Activated CD8-positive, alpha-beta memory T cell treated with anti-CD3 and anti-CD28 coated beads, Interleukin-2, amount 50 U/mL, for 24 hours (primary cell): ENCODE data around the gene IL12RB2.

Source experiments
- DNase-seq: peaks from one replicate; pipeline ENCODE4 v3.0.0-alpha.2; 2020; ENCODE audit errors: extremely low read depth

The IL12RB2 gene

GRCh38 chr1:67347688-67348472 is 40.2 kb downstream of the IL12RB2 start:
- DNase-seq = no peak

DNA sequence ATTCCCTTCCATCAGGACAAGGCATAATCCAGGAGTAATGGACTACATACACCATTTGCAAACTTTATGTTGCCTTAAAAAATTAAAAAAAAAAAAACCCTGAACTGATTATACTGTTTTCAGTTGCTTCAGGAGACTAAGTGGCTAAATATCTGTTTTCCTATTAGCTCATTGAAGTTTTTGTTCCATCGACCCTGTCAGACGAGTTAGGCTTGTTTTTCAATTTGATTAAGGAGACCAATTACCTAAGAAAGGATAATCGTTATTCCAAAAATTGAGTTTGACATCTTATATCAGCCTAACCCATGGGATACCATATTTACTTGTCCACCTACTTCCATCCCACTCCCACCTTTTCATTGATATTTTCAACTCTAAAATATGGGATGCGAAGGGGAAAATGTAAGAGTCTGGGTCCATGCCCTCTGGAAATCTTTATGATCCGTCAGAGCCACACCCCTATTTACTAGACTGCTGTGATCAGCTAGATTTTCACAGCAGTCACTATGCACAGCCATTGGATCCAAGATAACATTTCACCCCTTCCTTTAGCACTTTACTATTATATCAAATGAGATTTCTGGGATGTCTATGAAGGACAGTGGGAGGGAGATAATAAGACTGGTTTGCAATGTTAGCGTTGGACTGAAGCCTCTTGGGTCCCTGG is 41.0 kb downstream of the IL12RB2 start:
- no peak for DNase-seq

GRCh38 chr1:67350783-67351182 is 43.1 kb downstream of the IL12RB2 start:
- DNase-seq = no peak

GRCh38 chr1:67352211-67352610 is 44.5 kb downstream of the IL12RB2 start:
- no peak for DNase-seq

- DNase-seq = no peak
Observed at GRCh38 chr1:67355745-67356424, 48.2 kb downstream of the IL12RB2 start.

- no peak for DNase-seq
Observed at GRCh38 chr1:67359592-67359991, 51.9 kb downstream of the IL12RB2 start.

- no peak for DNase-seq
Observed at GRCh38 chr1:67361641-67362040, 54.0 kb downstream of the IL12RB2 start.

DNA sequence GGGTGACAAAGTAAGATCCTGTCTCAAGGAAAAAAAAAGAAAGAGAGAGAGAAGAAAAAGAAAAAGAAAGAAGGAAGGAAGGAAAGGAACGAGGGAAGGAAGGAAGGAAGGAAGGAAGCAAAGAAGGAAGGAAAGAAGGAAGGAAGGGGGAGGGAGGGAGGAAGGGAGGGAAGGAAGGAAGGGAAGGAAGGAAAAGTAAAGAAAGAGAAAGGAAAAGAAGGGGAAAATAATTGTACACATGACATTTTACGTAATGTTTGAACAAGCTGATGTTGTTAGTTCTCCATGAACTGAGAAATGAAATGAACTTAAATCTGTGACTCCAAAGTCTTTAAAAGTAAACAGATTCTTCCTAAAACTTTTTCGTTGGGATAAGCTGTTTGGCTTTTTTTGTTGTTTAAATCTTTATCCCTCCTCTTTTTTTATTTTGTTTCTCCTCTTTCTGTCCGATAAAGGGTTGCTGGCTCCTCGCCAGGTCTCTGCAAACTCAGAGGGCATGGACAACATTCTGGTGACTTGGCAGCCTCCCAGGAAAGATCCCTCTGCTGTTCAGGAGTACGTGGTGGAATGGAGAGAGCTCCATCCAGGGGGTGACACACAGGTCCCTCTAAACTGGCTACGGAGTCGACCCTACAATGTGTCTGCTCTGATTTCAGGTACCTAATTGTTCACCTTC is 59.8 kb downstream of the IL12RB2 start:
- DNase-seq = no peak

DNA sequence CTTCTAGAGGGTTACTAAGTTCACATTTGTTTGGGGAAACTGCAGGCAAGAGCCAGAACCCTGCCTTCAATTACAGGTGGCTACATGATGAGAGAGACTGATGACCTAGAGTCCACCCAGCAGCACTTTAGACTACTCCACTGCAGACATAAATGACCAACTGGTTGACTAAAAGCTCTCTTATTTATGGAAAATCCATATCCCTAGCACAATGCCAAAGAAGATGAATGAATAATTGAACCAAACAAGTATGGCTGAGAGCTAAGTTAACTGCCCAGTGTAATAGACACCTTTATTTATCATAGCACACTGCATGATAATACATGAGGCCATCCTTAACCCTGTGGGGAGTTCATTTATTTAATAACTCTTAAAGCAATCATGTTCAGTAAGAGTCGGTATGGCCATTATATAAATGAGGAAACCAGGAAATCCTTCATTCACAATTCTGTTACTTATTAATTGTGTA is 60.4 kb downstream of the IL12RB2 start:
- DNase-seq = no peak

GRCh38 chr1:67371043-67371442 is 63.4 kb downstream of the IL12RB2 start:
- no peak for DNase-seq

DNA sequence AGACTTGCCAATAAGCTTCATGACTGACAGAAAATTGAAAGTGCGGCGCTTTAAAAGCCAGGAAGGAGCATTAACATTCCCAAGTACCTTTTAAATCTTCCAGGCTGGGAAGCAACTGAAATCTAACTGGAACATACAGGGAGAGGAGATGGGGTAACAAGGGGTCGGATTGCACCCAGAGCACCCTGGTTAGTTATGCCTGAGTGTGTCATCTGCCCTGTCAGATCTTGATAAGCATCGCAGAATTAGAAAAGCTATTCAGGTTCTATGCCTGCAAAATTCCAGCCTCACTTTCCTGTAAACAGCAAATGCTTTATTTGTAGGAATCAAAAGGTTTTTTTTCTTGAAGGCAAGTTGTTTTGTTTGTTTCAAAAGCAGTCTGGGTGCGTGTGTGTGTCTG is 64.0 kb downstream of the IL12RB2 start:
- no peak for DNase-seq

DNA sequence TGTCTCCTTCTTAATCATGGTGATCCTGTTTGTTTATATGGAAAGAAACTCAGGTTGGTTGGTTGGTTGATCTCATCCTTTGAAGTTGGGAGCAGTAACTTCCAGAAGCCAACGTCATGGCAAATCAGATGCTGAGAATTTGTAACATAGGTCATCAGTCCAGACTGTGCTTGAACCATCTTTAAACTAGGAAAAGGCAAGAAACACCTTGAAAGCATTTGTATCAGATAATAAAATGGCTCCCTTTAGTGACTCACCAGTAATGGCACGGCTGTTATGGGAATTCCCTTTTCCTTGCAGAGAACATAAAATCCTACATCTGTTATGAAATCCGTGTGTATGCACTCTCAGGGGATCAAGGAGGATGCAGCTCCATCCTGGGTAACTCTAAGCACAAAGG is 64.5 kb downstream of the IL12RB2 start:
- no peak for DNase-seq

DNA sequence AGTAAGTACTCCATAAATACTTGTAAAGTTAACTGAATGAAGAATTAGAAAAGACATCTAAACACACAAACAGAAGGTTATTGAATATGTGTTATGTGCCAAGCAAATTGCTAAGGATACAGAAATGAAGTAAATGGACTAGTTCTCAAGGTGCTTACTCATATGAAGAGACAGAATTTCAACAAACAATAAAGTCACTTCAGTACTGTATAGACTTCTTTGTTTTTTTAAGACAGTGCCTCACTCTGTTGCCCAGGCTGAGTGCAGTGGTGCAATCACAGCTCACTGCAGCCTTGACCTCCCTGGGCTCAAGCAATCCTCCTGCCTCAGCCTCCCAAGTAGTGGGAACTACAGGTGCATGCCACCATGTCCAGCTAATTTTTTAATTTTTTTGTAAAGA is 65.2 kb downstream of the IL12RB2 start:
- DNase-seq = no peak

- no peak for DNase-seq
Observed at GRCh38 chr1:67376381-67376780, 68.7 kb downstream of the IL12RB2 start.

- DNase-seq = no peak
Observed at GRCh38 chr1:67377253-67377652, 69.6 kb downstream of the IL12RB2 start.

DNA sequence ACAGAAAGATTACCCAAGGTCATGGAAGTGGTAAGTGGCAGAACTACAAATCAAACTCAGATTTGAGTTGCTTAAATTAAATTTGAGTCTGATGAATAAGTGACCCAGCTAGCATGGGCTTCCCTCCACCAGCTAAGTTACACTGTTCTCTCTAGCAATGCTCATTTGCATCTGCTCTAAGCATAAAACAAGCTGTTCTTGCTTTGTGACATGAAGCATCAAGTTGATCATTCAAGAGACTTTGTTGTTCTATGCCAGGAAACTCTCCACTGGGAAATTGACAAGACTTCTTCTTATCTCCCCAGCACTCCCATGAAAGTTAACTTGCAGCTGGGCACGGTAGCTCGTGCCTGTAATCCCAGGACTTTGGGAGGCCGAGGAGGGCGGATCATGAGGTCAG is 73.5 kb downstream of the IL12RB2 start:
- no peak for DNase-seq

DNA sequence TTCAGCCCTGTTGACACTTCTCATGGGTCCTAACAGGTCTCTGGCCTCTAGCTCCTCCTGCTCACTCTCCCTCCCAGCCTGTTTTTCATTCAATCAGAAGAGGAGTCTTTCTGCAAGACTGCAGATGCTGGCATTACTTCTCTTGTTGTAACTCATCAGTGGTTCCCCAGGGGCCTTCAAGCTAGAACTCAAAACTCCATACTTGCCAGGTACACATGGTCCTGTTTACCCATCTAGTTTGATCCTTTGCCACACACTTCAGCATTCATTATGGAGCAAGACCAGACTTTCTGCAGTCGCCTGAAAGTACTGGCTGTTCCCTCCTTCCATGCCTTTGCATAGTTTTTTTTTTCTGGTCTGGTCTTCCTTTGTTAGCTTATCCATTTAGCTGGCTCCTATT is 74.6 kb downstream of the IL12RB2 start:
- DNase-seq = no peak

DNA sequence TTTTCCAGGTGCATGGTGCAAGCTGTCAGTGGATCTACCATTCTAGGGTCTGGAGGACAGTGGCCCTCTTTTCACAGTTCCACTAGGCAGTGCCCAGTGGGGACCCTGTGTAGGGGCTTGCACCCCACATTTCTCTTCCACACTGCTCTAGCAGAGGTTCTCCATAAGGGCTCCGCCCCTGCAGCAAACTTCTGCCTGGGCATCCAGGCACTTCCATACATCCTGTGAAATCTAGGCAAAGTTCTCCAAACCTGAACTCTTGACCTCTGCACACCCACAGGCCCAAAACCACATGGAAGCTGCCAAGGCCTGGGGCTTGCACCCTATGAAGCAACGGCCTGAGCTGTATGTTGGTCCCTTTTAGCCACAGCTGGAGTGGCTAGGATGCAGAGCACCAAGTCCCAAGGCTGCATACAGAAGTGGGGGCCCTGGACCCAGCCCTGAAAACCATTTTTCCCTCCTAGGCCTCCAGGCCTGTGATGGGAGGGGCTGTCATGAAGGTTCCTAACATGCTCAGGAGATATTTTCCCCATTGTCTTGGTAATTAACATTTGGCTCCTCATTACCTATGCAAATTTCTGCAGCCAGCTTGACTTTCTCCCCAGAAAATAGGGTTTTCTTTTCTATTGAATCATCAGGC is 76.4 kb downstream of the IL12RB2 start:
- no peak for DNase-seq

DNA sequence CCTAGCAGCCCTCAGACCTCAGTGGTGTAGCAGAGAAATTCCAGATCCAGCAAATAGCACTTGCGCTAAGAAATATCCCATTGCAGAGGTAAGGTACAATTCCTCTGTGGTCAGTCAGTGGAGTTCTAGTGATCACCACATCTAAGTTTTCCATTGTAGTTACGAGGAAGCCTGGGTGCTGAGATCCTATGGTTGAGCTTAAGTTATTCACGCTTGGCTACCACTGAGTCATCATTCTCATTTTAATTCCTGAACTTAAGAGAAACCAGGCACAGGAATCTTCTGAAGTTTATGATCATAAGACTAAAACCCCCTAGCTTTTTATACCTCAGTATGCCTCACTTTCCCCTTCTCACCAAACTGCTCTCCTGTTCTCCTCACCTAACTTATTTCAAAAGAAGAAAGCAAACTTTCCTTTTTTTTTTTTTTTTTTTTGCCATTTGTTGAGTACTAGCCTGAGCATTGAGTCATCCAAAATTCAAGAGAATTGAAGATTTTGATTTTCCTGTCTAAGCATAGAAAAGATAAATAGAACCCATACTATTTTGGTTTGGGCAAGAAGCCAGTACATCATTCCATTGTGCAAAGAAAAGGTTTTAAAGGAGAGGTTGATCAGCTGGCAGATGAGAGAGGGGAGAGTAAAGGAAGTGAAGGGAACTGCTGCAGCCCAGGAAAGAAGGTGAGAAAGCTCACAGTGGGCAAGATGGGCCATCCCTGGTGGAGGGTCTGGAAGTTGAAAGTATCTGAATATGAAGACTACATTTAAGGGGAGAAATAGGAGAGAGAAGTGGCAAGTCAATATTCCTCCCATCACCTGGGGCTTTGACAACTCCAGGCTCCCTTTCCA is 82.6 kb downstream of the IL12RB2 start:
- no peak for DNase-seq

DNA sequence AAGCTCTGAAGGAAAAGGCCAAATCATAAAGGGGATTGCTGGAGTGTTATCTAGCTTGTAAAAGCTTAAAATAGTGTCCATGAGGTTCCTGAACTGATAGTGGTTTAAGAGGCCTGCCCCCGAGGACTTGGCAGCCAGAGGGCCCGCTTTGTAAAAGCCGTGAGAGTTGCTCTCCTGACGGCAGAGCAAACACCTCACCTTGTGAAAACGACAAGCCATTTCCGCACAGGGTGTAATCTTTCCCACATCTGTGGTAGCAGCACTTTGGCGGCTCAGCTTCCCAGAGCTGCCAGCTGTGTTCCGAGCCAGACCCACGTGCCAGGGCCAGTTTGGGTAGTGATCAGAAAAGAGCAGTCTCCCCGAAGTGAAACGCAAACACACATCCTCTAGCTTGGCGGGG is 85.6 kb downstream of the IL12RB2 start:
- no peak for DNase-seq

GRCh38 chr1:67393737-67394136 is 86.1 kb downstream of the IL12RB2 start:
- DNase-seq = no peak
